ENCODE measurements around the gene BAK1.

BAK1 gene

DNA sequence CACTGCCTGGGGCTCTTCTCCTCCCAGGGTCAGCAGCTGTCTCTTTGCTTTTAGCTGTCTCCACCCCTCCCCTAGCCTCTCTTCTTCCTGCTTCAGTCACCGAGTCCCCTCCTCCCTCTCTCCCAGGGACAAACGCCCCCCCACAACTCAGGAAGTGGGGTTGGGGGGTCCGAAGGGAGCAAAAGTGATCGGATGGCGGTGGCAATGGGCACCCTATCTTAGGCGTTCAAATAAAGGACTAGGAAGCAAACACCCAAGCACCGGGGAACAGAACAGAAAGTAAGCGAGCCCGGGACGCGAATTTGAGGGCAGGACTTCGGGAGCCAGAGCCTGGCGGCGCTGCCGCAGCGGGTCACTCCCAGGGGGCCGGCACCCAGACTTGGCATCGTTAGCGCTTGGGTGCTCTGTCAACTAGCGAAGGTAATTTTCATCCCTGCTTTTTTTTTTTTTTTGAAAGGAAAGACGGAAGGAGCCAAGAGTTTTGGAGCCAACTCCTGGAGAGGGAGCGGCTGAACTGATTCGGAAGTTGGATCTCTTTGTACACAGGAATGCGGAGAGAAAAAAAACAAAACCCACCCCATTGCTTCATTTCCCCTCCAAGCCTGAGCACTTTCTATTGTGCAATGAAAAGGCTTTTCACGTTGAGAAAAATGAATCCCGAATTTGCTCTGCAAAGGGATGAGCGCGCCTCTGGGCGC, 40.2 kb upstream of the BAK1 start:
- peak overlapping the region; percentile 89 for H3K4me3 ChIP-seq (ENCODE audit: low read depth, low read length)
- no peaks in the 10 kb centered on the region for H3K27me3 ChIP-seq (ENCODE audit: insufficient read depth, low read length)
- H3K4me1 ChIP-seq (ENCODE audit: control insufficient read depth, insufficient read depth, low read length, unreplicated experiment): peaks cover 34% of the 10 kb centered on the region
- peak overlapping the region; percentile 82 for H2AFZ ChIP-seq (ENCODE audit: low read length, unreplicated experiment)
- H3K36me3 ChIP-seq (ENCODE audit: insufficient read depth, low read length): no peaks in the 10 kb centered on the region
- H3K27ac ChIP-seq (ENCODE audit: low read depth, low read length): peak overlapping the region; percentile 75
- H3K79me2 ChIP-seq (ENCODE audit: control insufficient read depth, insufficient read depth, low read length, unreplicated experiment): peaks cover 39% of the 10 kb centered on the region

DNA sequence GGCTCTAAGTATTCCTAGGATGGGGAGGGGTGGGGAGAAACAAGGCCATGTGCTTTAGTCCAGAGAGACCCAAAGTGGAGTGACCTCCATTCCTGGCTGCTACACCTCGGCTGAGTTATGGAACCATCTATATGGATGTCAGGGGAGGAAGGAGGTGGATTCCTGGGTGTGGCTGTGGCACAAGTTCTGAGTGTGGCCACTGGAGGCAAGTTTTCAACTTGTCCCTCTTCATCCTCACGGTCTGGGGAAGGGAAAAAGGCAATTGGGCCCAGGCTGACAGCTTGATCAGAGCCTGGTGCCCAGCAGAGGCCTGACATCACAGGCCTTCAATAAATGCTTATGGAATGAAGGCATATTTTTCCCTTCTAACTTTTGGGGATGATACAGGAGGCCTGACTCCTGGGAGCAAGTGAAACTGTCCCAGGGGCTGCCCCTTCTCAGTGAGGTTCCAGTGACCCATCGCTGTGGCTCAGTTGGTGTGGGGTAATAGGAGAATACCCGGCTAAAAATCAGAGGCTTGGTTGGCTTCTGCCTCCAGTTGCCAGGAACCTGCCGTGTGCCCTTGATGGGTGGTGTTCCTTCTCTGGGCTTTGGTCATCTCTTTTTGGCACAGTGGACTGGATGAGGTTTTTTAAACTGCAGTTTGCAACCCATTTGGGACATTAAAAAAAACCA, 39.2 kb upstream of the BAK1 start:
- no peaks in the 10 kb centered on the region for H3K36me3 ChIP-seq (ENCODE audit: insufficient read depth, low read length)
- peaks cover 35% of the 10 kb centered on the region for H3K4me1 ChIP-seq (ENCODE audit: control insufficient read depth, insufficient read depth, low read length, unreplicated experiment)
- H3K79me2 ChIP-seq (ENCODE audit: control insufficient read depth, insufficient read depth, low read length, unreplicated experiment): peaks cover 30% of the 10 kb centered on the region
- peak overlapping the region; percentile 89 for H3K4me3 ChIP-seq (ENCODE audit: low read depth, low read length)
- H2AFZ ChIP-seq (ENCODE audit: low read length, unreplicated experiment): no peak overlapping the region
- H3K27me3 ChIP-seq (ENCODE audit: insufficient read depth, low read length): no peaks in the 10 kb centered on the region
- peak overlapping the region; percentile 75 for H3K27ac ChIP-seq (ENCODE audit: low read depth, low read length)

DNA sequence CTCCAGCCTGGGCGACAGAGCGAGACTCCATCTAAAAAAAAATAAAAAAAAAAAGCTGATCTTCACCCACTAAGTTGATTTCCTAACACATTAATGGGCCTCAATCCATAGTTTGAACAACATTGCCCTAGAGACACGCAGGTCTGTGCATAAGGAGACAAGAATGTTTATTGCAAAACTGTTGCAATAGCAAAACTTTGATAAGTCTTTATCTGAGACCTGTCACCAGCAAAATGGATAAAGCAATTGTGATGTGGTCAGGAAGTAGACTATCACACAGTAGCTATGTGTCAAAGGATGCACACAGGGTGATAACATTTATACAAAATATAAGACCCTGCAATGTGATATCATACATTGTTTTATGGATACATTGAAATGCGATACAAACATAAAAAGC, 36.8 kb upstream of the BAK1 start:
- Histone ChIP-seq H3K4me3 (ENCODE audit: low read depth, low read length) (no peak overlapping the region), H3K27ac (ENCODE audit: low read depth, low read length) (no peak overlapping the region), H3K79me2 (ENCODE audit: control insufficient read depth, insufficient read depth, low read length, unreplicated experiment) (peaks cover 6% of the 10 kb centered on the region), H3K36me3 (ENCODE audit: insufficient read depth, low read length) (no peaks in the 10 kb centered on the region), H2AFZ (ENCODE audit: low read length, unreplicated experiment) (no peak overlapping the region), H3K27me3 (ENCODE audit: insufficient read depth, low read length) (no peaks in the 10 kb centered on the region), H3K4me1 (ENCODE audit: control insufficient read depth, insufficient read depth, low read length, unreplicated experiment) (peaks cover 34% of the 10 kb centered on the region)

DNA sequence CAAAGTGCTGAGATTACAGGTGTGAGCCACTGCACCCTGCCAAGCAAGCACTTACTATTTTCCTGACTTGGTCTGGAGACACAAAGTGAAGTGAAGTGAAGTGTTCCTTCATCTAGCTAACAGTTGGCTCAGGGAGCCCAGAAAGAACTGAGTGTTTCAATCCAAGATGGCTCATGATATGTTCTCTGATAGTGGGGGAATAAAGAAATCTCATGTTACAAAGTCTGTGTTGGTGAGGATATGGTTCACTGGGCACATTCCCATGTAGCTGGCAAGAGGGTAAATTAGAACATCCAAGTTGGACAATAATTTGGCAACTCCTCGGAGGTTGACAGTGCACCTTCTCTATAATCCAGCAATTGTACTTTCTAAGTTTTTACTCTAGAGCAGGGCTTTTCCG, 36.0 kb upstream of the BAK1 start:
- peaks cover 34% of the 10 kb centered on the region for H3K4me1 ChIP-seq (ENCODE audit: control insufficient read depth, insufficient read depth, low read length, unreplicated experiment)
- no peaks in the 10 kb centered on the region for H3K79me2 ChIP-seq (ENCODE audit: control insufficient read depth, insufficient read depth, low read length, unreplicated experiment)
- no peak overlapping the region for H3K27ac ChIP-seq (ENCODE audit: low read depth, low read length)
- no peaks in the 10 kb centered on the region for H3K36me3 ChIP-seq (ENCODE audit: insufficient read depth, low read length)
- no peak overlapping the region for H3K4me3 ChIP-seq (ENCODE audit: low read depth, low read length)
- no peak overlapping the region for H2AFZ ChIP-seq (ENCODE audit: low read length, unreplicated experiment)
- no peaks in the 10 kb centered on the region for H3K27me3 ChIP-seq (ENCODE audit: insufficient read depth, low read length)

DNA sequence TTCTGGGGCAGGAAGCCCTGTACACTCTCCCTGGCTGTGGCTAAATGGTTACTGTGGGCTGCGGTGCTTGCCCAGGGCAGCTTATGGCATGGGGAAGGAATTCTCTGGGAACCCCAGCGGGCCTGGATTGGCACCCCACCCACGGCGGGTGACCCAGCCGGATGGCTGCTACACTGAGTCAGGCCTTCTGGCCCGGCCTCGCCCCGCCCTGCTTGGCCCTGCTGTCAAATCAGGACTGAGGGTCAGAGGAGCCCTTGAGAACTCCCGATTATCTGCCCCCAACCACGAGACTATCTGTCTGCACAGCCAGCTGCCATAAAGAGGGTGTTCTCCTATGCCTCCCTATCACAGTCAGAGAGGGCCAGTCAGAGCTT, 33.7 kb upstream of the BAK1 start:
- peak overlapping the region; percentile 75 for H3K27ac ChIP-seq (ENCODE audit: low read depth, low read length)

DNA sequence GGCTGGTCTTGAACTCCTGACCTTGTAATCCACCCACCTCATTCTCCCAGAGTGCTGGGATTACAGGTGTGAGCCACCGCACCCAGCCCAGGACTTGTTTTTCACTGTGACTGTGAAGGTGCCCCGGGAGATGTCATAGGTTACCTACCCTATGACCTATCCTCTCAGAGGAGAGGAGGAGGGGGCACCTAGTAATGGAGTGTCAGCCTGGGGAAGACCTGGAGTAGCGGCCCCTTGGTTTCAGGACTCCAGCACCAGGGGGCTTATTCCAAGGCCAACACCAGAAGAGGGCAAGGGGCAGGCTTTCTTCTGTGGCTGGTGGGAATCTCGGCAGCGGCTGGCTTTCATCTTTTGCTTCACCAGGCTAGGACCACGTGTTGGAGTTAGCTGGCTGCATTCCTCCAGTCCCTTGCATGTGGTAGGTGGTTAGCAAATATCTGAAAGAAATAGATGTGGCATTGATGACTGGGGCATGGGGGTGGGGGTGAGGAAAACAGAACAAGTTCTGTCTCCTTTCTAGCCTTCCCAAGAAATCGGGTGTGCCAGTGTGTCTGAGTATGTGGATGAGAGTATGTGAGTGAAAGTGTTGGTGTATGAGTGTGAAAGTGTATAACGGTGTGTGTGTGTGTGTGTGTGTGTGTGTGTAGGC, 33.2 kb upstream of the BAK1 start:
- Histone ChIP-seq H3K27ac (ENCODE audit: low read depth, low read length) (peak overlapping the region; percentile 75), H3K27me3 (ENCODE audit: insufficient read depth, low read length) (no peaks in the 10 kb centered on the region), H3K4me3 (ENCODE audit: low read depth, low read length) (peak overlapping the region; percentile 14; the same call in 1 of the 2 replicates), H2AFZ (ENCODE audit: low read length, unreplicated experiment) (peak overlapping the region; percentile 89), H3K79me2 (ENCODE audit: control insufficient read depth, insufficient read depth, low read length, unreplicated experiment) (no peaks in the 10 kb centered on the region), H3K36me3 (ENCODE audit: insufficient read depth, low read length) (no peaks in the 10 kb centered on the region), H3K4me1 (ENCODE audit: control insufficient read depth, insufficient read depth, low read length, unreplicated experiment) (peaks cover 48% of the 10 kb centered on the region)

More for the DNA sequence above, 33.7 kb upstream of the BAK1 start:
- Histone ChIP-seq H3K4me1 (ENCODE audit: control insufficient read depth, insufficient read depth, low read length, unreplicated experiment) (peaks cover 44% of the 10 kb centered on the region), H3K79me2 (ENCODE audit: control insufficient read depth, insufficient read depth, low read length, unreplicated experiment) (no peaks in the 10 kb centered on the region), H3K4me3 (ENCODE audit: low read depth, low read length) (peak overlapping the region; percentile 14; the same call in 1 of the 2 replicates), H3K27me3 (ENCODE audit: insufficient read depth, low read length) (no peaks in the 10 kb centered on the region), H2AFZ (ENCODE audit: low read length, unreplicated experiment) (peak overlapping the region; percentile 89), H3K36me3 (ENCODE audit: insufficient read depth, low read length) (no peaks in the 10 kb centered on the region)

DNA sequence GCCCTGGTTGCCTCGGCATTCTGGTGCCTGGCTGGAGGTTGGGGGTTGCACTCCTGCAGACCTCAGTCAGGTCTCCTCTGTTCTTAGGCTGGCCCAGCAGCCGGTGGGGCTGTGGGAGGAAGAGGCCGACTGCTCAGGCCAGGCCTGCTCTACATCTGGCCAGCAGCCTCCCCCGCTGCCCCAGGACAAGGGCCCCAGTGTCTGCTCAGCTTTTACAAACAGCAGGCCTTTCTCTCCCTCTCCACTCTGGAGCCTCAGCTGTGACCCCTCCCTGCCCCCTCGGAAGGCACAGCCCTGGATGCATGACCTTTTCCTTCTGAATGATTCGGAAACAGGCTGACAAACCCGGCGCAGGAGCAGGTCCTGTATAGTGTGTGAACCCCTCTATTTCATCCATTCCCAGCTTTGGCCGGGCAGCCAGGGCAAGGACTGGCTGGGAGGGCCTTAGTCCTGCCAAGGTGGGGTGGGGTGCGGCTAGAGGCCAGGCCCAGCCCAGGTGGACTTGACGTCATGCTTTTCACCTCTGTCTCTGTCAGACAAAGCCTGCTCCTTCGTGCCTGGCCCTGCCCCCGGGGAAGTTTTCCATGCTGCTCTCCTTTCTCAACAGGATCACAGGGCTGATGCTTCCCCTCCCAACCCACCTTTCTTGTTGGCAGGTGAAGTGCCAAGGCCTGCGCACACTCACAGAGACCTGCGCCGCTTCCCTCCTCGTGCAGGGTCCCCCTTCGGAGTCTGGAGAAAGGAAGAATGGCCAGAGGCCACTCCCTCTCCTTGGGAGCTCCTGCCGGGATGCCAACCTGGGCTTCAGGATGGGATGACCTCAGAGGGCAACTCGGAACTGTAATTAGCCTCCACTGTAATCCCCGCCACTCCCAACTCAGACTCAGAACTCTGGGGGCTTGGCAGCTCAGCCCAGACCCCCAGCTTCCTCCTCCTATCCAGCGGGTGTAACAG, 31.0 kb upstream of the BAK1 start:
- H3K36me3 ChIP-seq (ENCODE audit: insufficient read depth, low read length): no peaks in the 10 kb centered on the region
- no peak overlapping the region for H3K27ac ChIP-seq (ENCODE audit: low read depth, low read length)
- H3K4me3 ChIP-seq (ENCODE audit: low read depth, low read length): no peak overlapping the region
- no peaks in the 10 kb centered on the region for H3K79me2 ChIP-seq (ENCODE audit: control insufficient read depth, insufficient read depth, low read length, unreplicated experiment)
- H3K27me3 ChIP-seq (ENCODE audit: insufficient read depth, low read length): no peaks in the 10 kb centered on the region
- no peak overlapping the region for H2AFZ ChIP-seq (ENCODE audit: low read length, unreplicated experiment)
- peaks cover 47% of the 10 kb centered on the region for H3K4me1 ChIP-seq (ENCODE audit: control insufficient read depth, insufficient read depth, low read length, unreplicated experiment)

DNA sequence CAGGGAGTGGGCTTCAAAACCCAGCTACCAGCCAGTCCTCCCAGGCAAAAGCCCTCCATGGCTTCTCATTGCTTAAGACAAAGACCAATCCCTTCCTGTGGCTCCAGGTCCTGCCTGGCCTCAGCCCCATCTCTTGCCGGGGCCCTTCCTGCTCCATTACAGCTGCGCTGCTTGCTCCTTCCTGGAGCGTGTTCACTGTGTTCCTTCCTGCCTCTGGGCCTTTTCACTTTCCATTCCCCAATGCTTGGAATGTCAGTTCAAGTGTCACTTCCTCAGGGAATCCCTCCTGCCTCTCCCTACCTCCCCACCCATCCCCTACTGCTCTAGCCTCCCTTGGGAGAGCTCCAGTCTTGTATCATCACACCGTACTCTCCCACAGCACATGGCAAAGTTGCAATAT, 30.0 kb upstream of the BAK1 start:
- Histone ChIP-seq H3K79me2 (ENCODE audit: control insufficient read depth, insufficient read depth, low read length, unreplicated experiment) (no peaks in the 10 kb centered on the region), H3K27ac (ENCODE audit: low read depth, low read length) (peak overlapping the region; percentile 43; the same call in 1 of the 2 replicates), H3K4me3 (ENCODE audit: low read depth, low read length) (no peak overlapping the region), H3K36me3 (ENCODE audit: insufficient read depth, low read length) (no peaks in the 10 kb centered on the region), H2AFZ (ENCODE audit: low read length, unreplicated experiment) (no peak overlapping the region), H3K27me3 (ENCODE audit: insufficient read depth, low read length) (no peaks in the 10 kb centered on the region), H3K4me1 (ENCODE audit: control insufficient read depth, insufficient read depth, low read length, unreplicated experiment) (peaks cover 47% of the 10 kb centered on the region)

DNA sequence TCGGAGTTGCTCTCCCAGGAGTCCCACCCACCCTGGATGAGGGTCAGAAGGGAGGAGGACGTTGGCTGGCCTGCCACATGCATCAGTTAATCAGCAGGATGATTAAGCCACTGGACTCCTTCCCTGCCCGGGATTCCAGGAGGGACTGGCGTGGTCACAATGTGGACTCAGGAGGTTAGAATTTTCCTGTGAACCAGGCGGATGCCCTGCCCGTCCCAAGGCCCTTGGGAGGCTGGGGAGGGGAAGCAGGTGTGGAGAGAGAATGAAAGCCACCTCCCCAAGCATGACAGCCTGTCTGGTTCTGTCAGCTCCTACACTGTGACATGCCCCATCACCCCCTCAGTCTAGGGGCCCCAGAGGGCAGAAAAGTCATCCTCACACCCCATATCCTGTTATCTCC, 29.5 kb upstream of the BAK1 start:
- no peaks in the 10 kb centered on the region for H3K36me3 ChIP-seq (ENCODE audit: insufficient read depth, low read length)
- no peaks in the 10 kb centered on the region for H3K79me2 ChIP-seq (ENCODE audit: control insufficient read depth, insufficient read depth, low read length, unreplicated experiment)
- no peak overlapping the region for H2AFZ ChIP-seq (ENCODE audit: low read length, unreplicated experiment)
- H3K27me3 ChIP-seq (ENCODE audit: insufficient read depth, low read length): no peaks in the 10 kb centered on the region
- peak overlapping the region; percentile 43; the same call in 1 of the 2 replicates for H3K27ac ChIP-seq (ENCODE audit: low read depth, low read length)
- peaks cover 47% of the 10 kb centered on the region for H3K4me1 ChIP-seq (ENCODE audit: control insufficient read depth, insufficient read depth, low read length, unreplicated experiment)
- H3K4me3 ChIP-seq (ENCODE audit: low read depth, low read length): no peak overlapping the region

DNA sequence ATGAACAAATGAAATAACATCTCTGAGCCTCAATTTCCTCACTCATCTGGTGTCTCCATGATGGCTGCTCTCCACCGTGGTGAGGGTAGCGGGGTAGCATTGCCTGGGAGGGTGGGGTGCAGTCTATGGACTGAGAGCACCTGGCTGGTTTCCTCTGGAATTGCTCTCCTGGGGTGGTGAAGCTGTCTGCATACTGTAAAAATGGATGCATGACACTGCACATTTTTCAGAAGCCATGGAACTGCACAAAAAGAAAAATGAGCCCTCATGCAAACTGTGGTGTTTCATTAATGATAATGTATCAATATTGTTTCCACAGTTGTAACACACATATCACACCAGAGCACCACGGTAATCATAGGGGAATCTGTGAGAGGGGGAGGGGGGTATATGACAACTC, 28.9 kb upstream of the BAK1 start:
- Histone ChIP-seq H2AFZ (ENCODE audit: low read length, unreplicated experiment) (no peak overlapping the region), H3K27ac (ENCODE audit: low read depth, low read length) (peak overlapping the region; percentile 43; the same call in 1 of the 2 replicates), H3K79me2 (ENCODE audit: control insufficient read depth, insufficient read depth, low read length, unreplicated experiment) (no peaks in the 10 kb centered on the region), H3K4me3 (ENCODE audit: low read depth, low read length) (no peak overlapping the region), H3K27me3 (ENCODE audit: insufficient read depth, low read length) (no peaks in the 10 kb centered on the region), H3K36me3 (ENCODE audit: insufficient read depth, low read length) (no peaks in the 10 kb centered on the region), H3K4me1 (ENCODE audit: control insufficient read depth, insufficient read depth, low read length, unreplicated experiment) (peaks cover 43% of the 10 kb centered on the region)
